HepG2 (cell line): Measurements from ENCODE around the gene MARS1. TPM values are rescaled to one million over a fixed set of nuclear protein-coding genes. Genes with fewer than 3 reads are reported as not detected.

Experiments
- CREM ChIP-seq, 2 experiments: sonication (generic) in 1 of 2; formaldehyde crosslinking in 1 of 2; IDR thresholded peaks; 2 replicates each; pipeline versions ENCODE4 v1.4.0 to v1.6.1; 2016 to 2020; ENCODE audit warnings: antibody characterized with exemption in 1 of 2, mild to moderate bottlenecking in 1 of 2, missing genetic modification reagents in 1 of 2
- NFKB2 ChIP-seq: sonication (generic); formaldehyde crosslinking; IDR thresholded peaks from 2 replicates; pipeline ENCODE4 v1.4.0; 2020; ENCODE audit warnings: missing genetic modification reagents, borderline replicate concordance
- ZC3H13 ChIP-seq: sonication (generic); formaldehyde crosslinking; IDR thresholded peaks from 2 replicates; pipeline ENCODE4 v1.8.1; 2023; ENCODE audit warnings: mild to moderate bottlenecking, missing genetic modification reagents, moderate library complexity
- ZKSCAN5 ChIP-seq: sonication (generic); formaldehyde crosslinking; IDR thresholded peaks from 2 replicates; pipeline ENCODE4 v1.5.1; 2020; ENCODE audit warnings: mild to moderate bottlenecking, missing genetic modification reagents
- ZMAT3 ChIP-seq: sonication (generic); formaldehyde crosslinking; conservative IDR thresholded peaks from 2 replicates; pipeline ENCODE4 v1.7.0; 2021; ENCODE audit warnings: missing genetic modification reagents
- ZNF230 ChIP-seq: sonication (generic); formaldehyde crosslinking; IDR thresholded peaks from 2 replicates; pipeline ENCODE4 v1.4.0; 2020; ENCODE audit warnings: mild to moderate bottlenecking, missing genetic modification reagents
- ZNF512 ChIP-seq: sonication (generic); formaldehyde crosslinking; IDR thresholded peaks from 2 replicates; pipeline ENCODE4 v1.4.0; 2020; ENCODE audit warnings: mild to moderate bottlenecking, missing genetic modification reagents
- ZNF574 ChIP-seq: sonication (generic); formaldehyde crosslinking; IDR thresholded peaks from 2 replicates; pipeline ENCODE4 v1.4.0; 2020; ENCODE audit warnings: missing genetic modification reagents
- ZSCAN21 ChIP-seq: sonication (generic); formaldehyde crosslinking; IDR thresholded peaks from 2 replicates; pipeline ENCODE4 v1.8.0; 2022; ENCODE audit warnings: mild to moderate bottlenecking, missing genetic modification reagents, moderate library complexity, borderline replicate concordance
- polyA plus RNA-seq, 8 experiments: library from polyadenylated mRNA; depleted of rRNA in 3 of 8; stranded (reverse) in 7 of 8; unstranded in 1 of 8; fragments of >200 nt; fragmentation: Illumina TruSeq in 4 of 8; extraction: Trizol in 4 of 8; gene quantifications; 2 replicates each; pipeline versions ENCODE4 v1.2.1 to v1.2.3, GENCODE V29; 2011 to 2016; ENCODE audit warnings: low read depth in 4 of 8, missing spikeins in 1 of 8, mixed read lengths in 1 of 8; ENCODE audit not compliant: insufficient read depth in 1 of 8
- total RNA-seq, 5 experiments: library from RNA; depleted of rRNA; stranded (reverse); fragments of >200 nt; fragmentation: Illumina TruSeq; extraction: Trizol; gene quantifications; 2 replicates each; pipeline ENCODE4 v1.2.3, GENCODE V29; 2016; ENCODE audit warnings: low read depth in 1 of 5
- TF ChIP-seq, protein P1 (sequence below): sonication (generic); formaldehyde crosslinking; IDR thresholded peaks from 2 replicates; pipeline ENCODE4 v1.4.0; 2020; ENCODE audit warnings: mild to moderate bottlenecking, missing genetic modification reagents
- TF ChIP-seq, protein P2 (sequence below): sonication (generic); formaldehyde crosslinking; IDR thresholded peaks from 2 replicates; pipeline ENCODE4 v1.8.0; 2022; ENCODE audit warnings: missing genetic modification reagents, low read depth, mild to moderate bottlenecking, borderline replicate concordance
- TF ChIP-seq, protein P3 (sequence below): sonication (generic); formaldehyde crosslinking; IDR thresholded peaks from 2 replicates; pipeline ENCODE4 v1.4.0; 2020; ENCODE audit warnings: mild to moderate bottlenecking, missing genetic modification reagents
- TF ChIP-seq, protein P4 (sequence below): IDR thresholded peaks from 2 replicates; pipeline ENCODE4 v1.6.1; 2012; ENCODE audit warnings: low read depth, low read length, improper control_type of control experiment

The MARS1 gene
- total and polyA plus RNA-seq, 2 of the 13 experiments (the other 11 are each of a cell fraction or from before 2014, with no cell fraction given) = 115 to 181 TPM

DNA sequence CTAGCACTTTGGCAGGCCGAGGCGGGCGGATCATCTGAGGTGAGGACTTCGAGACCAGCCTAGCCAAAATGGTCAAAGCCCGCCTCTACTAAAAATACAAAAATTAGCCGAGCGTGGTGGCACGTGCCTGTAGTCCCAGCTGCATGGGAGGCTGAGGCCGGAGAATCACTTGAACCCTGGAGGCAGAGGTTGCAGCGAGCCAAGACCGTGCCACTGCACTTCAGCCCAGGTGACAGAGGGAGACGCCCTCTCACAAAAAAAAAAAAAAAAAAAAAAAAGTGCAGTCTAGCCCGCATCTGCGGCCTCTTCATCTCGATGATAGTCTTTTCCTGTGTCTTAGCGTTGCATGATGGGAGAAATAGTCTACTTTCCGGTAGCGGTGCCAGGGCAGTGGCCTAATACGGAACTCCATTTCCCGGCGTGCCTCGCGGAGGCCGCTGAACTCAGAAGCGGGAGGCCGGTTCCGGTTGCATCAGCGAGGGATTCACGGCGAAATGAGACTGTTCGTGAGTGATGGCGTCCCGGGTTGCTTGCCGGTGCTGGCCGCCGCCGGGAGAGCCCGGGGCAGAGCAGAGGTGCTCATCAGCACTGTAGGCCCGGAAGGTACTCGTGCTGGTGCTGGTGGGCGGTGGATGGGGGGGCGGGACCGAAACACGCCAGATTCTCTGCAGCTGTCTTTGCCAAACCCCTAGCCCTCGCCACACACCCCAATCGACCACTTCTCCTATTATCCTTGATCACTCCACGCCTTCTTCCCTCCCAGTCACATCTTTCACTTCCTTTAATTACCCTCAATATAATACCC is at the start of gene MARS1 (continued):
- TF ChIP-seq ZNF574 (CRISPR knock-in tag) (peak; percentile 99), ZNF512 (CRISPR knock-in tag) (no peak), ZC3H13 (CRISPR knock-in tag) (no peak), CREM (IDR thresholded peaks at IDR 0.05) (peak; percentile 97), CREM (CRISPR knock-in tag; IDR thresholded peaks at IDR 0.05) (no peak), ZMAT3 (CRISPR knock-in tag) (no peak), ZNF230 (CRISPR knock-in tag) (no peak), ZKSCAN5 (CRISPR knock-in tag) (no peak), NFKB2 (peak; percentile 64; the same call in 1 of the 2 replicates), ZSCAN21 (CRISPR knock-in tag) (no peak)
- TF ChIP-seq, protein P1, sequence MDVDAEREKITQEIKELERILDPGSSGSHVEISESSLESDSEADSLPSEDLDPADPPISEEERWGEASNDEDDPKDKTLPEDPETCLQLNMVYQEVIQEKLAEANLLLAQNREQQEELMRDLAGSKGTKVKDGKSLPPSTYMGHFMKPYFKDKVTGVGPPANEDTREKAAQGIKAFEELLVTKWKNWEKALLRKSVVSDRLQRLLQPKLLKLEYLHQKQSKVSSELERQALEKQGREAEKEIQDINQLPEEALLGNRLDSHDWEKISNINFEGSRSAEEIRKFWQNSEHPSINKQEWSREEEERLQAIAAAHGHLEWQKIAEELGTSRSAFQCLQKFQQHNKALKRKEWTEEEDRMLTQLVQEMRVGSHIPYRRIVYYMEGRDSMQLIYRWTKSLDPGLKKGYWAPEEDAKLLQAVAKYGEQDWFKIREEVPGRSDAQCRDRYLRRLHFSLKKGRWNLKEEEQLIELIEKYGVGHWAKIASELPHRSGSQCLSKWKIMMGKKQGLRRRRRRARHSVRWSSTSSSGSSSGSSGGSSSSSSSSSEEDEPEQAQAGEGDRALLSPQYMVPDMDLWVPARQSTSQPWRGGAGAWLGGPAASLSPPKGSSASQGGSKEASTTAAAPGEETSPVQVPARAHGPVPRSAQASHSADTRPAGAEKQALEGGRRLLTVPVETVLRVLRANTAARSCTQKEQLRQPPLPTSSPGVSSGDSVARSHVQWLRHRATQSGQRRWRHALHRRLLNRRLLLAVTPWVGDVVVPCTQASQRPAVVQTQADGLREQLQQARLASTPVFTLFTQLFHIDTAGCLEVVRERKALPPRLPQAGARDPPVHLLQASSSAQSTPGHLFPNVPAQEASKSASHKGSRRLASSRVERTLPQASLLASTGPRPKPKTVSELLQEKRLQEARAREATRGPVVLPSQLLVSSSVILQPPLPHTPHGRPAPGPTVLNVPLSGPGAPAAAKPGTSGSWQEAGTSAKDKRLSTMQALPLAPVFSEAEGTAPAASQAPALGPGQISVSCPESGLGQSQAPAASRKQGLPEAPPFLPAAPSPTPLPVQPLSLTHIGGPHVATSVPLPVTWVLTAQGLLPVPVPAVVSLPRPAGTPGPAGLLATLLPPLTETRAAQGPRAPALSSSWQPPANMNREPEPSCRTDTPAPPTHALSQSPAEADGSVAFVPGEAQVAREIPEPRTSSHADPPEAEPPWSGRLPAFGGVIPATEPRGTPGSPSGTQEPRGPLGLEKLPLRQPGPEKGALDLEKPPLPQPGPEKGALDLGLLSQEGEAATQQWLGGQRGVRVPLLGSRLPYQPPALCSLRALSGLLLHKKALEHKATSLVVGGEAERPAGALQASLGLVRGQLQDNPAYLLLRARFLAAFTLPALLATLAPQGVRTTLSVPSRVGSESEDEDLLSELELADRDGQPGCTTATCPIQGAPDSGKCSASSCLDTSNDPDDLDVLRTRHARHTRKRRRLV (CRISPR knock-in tag) = no peak
- TF ChIP-seq, protein P2, sequence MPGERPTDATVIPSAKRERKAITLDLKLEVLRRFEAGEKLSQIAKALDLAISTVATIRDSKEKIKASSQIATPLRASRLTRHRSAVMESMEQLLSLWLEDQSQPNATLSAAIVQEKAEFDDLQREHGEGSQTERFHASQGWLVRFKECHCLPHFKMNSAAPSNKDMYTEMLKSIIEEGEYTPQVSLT (CRISPR knock-in tag) = no peak
- TF ChIP-seq, protein P3, sequence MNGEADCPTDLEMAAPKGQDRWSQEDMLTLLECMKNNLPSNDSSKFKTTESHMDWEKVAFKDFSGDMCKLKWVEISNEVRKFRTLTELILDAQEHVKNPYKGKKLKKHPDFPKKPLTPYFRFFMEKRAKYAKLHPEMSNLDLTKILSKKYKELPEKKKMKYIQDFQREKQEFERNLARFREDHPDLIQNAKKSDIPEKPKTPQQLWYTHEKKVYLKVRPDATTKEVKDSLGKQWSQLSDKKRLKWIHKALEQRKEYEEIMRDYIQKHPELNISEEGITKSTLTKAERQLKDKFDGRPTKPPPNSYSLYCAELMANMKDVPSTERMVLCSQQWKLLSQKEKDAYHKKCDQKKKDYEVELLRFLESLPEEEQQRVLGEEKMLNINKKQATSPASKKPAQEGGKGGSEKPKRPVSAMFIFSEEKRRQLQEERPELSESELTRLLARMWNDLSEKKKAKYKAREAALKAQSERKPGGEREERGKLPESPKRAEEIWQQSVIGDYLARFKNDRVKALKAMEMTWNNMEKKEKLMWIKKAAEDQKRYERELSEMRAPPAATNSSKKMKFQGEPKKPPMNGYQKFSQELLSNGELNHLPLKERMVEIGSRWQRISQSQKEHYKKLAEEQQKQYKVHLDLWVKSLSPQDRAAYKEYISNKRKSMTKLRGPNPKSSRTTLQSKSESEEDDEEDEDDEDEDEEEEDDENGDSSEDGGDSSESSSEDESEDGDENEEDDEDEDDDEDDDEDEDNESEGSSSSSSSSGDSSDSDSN (CRISPR knock-in tag) = peak; percentile 44; the same call in 1 of the 2 replicates
- TF ChIP-seq, protein P4, sequence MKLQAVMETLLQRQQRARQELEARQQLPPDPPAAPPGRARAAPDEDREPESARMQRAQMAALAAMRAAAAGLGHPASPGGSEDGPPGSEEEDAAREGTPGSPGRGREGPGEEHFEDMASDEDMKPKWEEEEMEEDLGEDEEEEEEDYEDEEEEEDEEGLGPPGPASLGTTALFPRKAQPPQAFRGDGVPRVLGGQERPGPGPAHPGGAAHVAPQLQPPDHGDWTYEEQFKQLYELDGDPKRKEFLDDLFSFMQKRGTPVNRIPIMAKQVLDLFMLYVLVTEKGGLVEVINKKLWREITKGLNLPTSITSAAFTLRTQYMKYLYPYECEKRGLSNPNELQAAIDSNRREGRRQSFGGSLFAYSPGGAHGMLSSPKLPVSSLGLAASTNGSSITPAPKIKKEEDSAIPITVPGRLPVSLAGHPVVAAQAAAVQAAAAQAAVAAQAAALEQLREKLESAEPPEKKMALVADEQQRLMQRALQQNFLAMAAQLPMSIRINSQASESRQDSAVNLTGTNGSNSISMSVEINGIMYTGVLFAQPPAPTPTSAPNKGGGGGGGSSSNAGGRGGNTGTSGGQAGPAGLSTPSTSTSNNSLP = peak; percentile 42; the same call in 1 of the 2 replicates
